SH-SY5Y (cell line): ENCODE data around the gene ZNF268.

Experiments used
- GATA2 ChIP-seq: IDR thresholded peaks from 2 replicates; pipeline ENCODE4 v1.6.1; 2011; ENCODE audit warnings: mild to moderate bottlenecking, low read depth, low read length
- GATA3 ChIP-seq: IDR thresholded peaks from 2 replicates; pipeline ENCODE4 v1.6.1; 2011; ENCODE audit warnings: low read depth, mild to moderate bottlenecking, low read length, moderate library complexity

- TF ChIP-seq GATA3 (no peak), GATA2 (no peak)
Observed at GRCh38 chr12:133180669-133181068, 626 bp upstream of the ZNF268 start.
